Measurements from ENCODE around the gene AADACL4. TPM values are rescaled to one million over a fixed set of nuclear protein-coding genes. Genes with fewer than 3 reads are reported as not detected.

AADACL4 gene
- total RNA-seq: not detected

DNA sequence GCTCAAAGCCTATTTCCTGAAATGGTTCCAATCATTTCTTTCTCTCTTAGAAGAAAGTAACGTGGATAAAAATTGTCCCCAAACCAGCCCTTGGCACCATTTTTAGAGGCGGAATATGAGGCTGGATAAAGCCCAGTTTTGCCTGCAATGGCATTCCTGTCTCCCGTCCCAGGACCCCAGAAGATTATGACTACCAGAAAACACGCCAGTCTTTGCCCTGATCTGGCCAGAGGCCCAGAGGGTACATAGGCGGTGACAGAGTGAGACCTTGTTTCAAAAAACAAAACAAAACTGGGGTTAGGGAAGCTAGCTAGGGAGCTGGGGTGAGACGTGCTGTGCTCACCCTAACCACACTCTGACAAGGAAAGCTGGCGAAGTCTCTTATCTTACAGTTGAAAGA, at the start of gene AADACL4:
AADACL4 (plus strand) TSS at position 301 of the 400 bp plus-strand sequence. CDS start 462 bp downstream, outside the sequence.
- no peak for DNase-seq
- H3K36me3 ChIP-seq: no peaks in the 10 kb centered on the region
- no peak within 1 kb of the TSS for H3K27ac ChIP-seq
- 80 to 89% methylated on average over 2 to 7 of the region's 7 CpGs for WGBS, 2 donors (ENCODE audit: low coverage in 1 of 2)
- in situ Hi-C loops (cut with MboI; ENCODE audit: low pct_ligation_motif_present in 1 of 4, low pct_unique_long_range_greater_than_20kb in 1 of 4, low sequenced_read_pairs in 3 of 4) (loop anchor here in 2 of 4 donors (25.0 kb wide), 1 partner anchor 331 kb away; no protein-coding TSS in a partner anchor), intact Hi-C loops (cut with DNase I; ENCODE audit: low total_unique reads) (no loop called here)
- H3K9me3 ChIP-seq: peaks cover 14 to 22% of the 10 kb centered on the region in 2 donors
- TF ChIP-seq POLR2A (IDR thresholded peaks at IDR 0.05) (no peak), EP300 (IDR thresholded peaks at IDR 0.05; ENCODE audit: low read depth) (no peak)
- TF ChIP-seq, protein P1, sequence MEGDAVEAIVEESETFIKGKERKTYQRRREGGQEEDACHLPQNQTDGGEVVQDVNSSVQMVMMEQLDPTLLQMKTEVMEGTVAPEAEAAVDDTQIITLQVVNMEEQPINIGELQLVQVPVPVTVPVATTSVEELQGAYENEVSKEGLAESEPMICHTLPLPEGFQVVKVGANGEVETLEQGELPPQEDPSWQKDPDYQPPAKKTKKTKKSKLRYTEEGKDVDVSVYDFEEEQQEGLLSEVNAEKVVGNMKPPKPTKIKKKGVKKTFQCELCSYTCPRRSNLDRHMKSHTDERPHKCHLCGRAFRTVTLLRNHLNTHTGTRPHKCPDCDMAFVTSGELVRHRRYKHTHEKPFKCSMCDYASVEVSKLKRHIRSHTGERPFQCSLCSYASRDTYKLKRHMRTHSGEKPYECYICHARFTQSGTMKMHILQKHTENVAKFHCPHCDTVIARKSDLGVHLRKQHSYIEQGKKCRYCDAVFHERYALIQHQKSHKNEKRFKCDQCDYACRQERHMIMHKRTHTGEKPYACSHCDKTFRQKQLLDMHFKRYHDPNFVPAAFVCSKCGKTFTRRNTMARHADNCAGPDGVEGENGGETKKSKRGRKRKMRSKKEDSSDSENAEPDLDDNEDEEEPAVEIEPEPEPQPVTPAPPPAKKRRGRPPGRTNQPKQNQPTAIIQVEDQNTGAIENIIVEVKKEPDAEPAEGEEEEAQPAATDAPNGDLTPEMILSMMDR (IDR thresholded peaks at IDR 0.05): no peak
- H3K4me1 ChIP-seq: no peaks in the 10 kb centered on the region
- H3K27me3 ChIP-seq: no peaks in the 10 kb centered on the region
- no peak within 1 kb of the TSS for H3K4me3 ChIP-seq

DNA sequence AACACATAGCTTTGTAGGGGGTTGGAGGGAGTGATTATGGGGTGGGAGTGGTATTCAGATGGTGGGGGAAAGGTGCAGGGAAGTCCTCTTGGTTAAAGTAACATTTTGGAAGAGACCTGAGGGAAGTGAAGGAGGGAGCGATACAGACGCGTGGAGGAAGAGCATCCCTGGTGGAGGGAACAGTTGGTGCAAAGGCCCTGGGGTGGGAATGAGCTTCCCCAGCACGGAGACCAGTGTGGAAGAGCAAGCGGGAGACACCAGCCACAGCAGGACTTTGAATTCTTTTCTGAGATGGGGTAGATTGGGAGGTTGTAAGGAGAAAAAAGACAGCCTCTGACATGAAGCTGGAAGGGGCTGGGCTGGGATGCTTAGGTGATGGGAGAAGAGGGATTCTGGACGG, 49.4 kb upstream of the AADACL4 start:
- Histone ChIP-seq H3K4me1 (peaks cover 27 to 69% (median 47%) of the 10 kb centered on the region in 4 donors), H3K27ac (peak overlapping the region; percentile 74 to 91 (median 90)), H3K36me3 (no peaks in the 10 kb centered on the region), H3K27me3 (no peaks in the 10 kb centered on the region), H3K9me3 (no peaks in the 10 kb centered on the region), H3K4me3 (no peak overlapping the region)
- no peak for DNase-seq
- intact Hi-C loops (cut with DNase I; ENCODE audit: low total_unique reads): loop anchor here (2.0 kb wide), 1 partner anchor 22 kb away; no protein-coding TSS in a partner anchor
- in situ Hi-C loops (cut with MboI; ENCODE audit: low pct_ligation_motif_present in 1 of 4, low pct_unique_long_range_greater_than_20kb in 1 of 4, low sequenced_read_pairs in 3 of 4): no loop called here
- TF ChIP-seq POLR2AphosphoS5 (IDR thresholded peaks at IDR 0.05): no peak
- TF ChIP-seq, protein P1 (IDR thresholded peaks at IDR 0.05): no peak
- no peak for TF ChIP-seq EP300 (IDR thresholded peaks at IDR 0.05; ENCODE audit: low read depth)
- TF ChIP-seq POLR2A (IDR thresholded peaks at IDR 0.05): no peak
- WGBS, 2 donors (ENCODE audit: low coverage in 1 of 2): 82% methylated on average over 6 of the region's 6 CpGs; no CpG with 5 or more reads in 1 of the 2 donors

DNA sequence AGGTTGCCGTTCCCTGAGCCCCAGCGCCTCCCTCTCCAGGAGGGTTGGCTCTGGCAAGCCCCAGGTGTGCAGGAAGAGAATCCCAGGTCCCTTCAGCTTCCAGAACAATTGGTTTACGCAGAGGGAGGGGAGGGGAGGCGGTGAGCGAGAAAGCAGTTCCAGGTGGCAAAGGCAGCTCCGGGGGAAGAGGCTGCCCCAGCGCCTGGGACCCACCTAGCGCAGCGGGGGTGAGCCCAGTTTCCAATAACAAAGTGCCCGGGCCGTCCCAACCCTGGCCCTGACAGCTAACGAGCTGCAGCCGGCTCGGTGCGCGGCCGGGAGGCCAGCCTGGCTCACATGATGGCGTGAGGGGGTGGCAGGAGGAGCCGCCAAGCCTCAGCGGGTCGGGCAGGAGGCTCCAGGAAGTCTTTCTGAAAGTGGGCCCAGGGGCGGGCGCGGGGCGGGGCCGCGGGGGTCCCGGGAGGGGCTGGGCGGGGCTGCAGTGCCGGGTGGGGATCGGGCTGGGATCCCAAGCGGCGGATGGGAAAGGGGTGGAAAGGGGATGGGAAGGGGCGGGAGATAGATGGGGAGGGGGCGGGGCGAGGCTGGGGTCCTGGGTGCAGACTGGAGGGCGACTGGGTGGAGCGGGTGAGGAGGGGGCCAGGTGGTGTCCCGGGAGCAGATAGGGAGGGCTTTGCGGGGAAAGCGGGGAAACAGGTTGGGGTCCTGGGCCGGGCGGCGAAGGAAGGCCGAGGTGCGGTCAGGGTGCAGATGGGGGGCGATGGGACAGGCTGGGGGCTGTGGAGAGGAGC, 48.7 kb upstream of the AADACL4 start:
- WGBS, 2 donors (ENCODE audit: low coverage in 1 of 2): 4 to 9% methylated on average over 7 to 35 of the region's 47 CpGs
- H3K27me3 ChIP-seq: no peaks in the 10 kb centered on the region
- no peaks in the 10 kb centered on the region for H3K9me3 ChIP-seq
- TF ChIP-seq EP300 (IDR thresholded peaks at IDR 0.05; ENCODE audit: low read depth) (no peak), POLR2AphosphoS5 (IDR thresholded peaks at IDR 0.05) (peak in 2 of 3 donors; percentile 14 to 35)
- in situ Hi-C loops (cut with MboI; ENCODE audit: low pct_ligation_motif_present in 1 of 4, low pct_unique_long_range_greater_than_20kb in 1 of 4, low sequenced_read_pairs in 3 of 4): no loop called here
- no peaks in the 10 kb centered on the region for H3K36me3 ChIP-seq
- peaks cover 34 to 76% (median 52%) of the 10 kb centered on the region in 4 donors for H3K4me1 ChIP-seq
- intact Hi-C loops (cut with DNase I; ENCODE audit: low total_unique reads): loop anchor here (2.0 kb wide), 1 partner anchor 22 kb away; no protein-coding TSS in a partner anchor
- H3K4me3 ChIP-seq: peak overlapping the region in 3 of 4 donors; percentile 8 to 43 (median 31)
- peak; percentile 50 for DNase-seq
- peak overlapping the region; percentile 74 to 91 (median 90) for H3K27ac ChIP-seq

DNA sequence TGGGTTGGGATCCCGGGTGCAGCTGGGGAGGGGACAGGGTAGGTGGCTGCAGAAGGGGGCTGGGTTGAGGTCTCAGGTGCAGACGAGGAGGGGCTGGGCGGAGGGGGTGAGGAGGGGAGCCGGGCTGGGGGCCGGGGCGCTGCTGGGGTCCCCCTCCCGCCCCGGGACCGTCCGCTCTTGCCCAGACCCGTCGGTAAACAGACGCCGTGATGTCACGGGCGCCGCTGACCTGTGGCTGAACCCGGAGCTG, 48.2 kb upstream of the AADACL4 start:
- intact Hi-C loops (cut with DNase I; ENCODE audit: low total_unique reads): loop anchor here (2.0 kb wide), 1 partner anchor 21 kb away; no protein-coding TSS in a partner anchor
- H3K4me1 ChIP-seq: peaks cover 39 to 81% (median 57%) of the 10 kb centered on the region in 4 donors
- H3K36me3 ChIP-seq: no peaks in the 10 kb centered on the region
- H3K27me3 ChIP-seq: no peaks in the 10 kb centered on the region
- in situ Hi-C loops (cut with MboI; ENCODE audit: low pct_ligation_motif_present in 1 of 4, low pct_unique_long_range_greater_than_20kb in 1 of 4, low sequenced_read_pairs in 3 of 4): no loop called here
- no peak for TF ChIP-seq EP300 (IDR thresholded peaks at IDR 0.05; ENCODE audit: low read depth)
- TF ChIP-seq, protein P1 (IDR thresholded peaks at IDR 0.05): no peak
- TF ChIP-seq POLR2A (IDR thresholded peaks at IDR 0.05): no peak
- no peak for TF ChIP-seq POLR2AphosphoS5 (IDR thresholded peaks at IDR 0.05)
- H3K27ac ChIP-seq: peak overlapping the region; percentile 74 to 91 (median 90)
- no peaks in the 10 kb centered on the region for H3K9me3 ChIP-seq
- 0 to 1% methylated on average over 1 to 13 of the region's 18 CpGs for WGBS, 2 donors (ENCODE audit: low coverage in 1 of 2)
- no peak for DNase-seq
- peak overlapping the region in 3 of 4 donors; percentile 8 to 43 (median 31) for H3K4me3 ChIP-seq

All from transverse colon (tissue), 4 donors.